Endothelial cell of umbilical vein (primary cell): ENCODE measurements around the gene ZNF598. TPM values are rescaled to one million over a fixed set of nuclear protein-coding genes. Genes with fewer than 3 reads are reported as not detected.

Experiments used
- BruUV-seq: library from RNA; stranded (reverse); fragments of 400-500 nt; replicated peaks from 2 replicates; lab custom pipeline; 2021; lab: Mats Ljungman, UMichigan
- CTCF ChIA-PET: fragments of 300-600, 350-600 bp; sonication (Branson Sonifier 250); formaldehyde crosslinking; loops from one replicate; lab custom pipeline; 2021; ENCODE audit warnings: antibody characterized with exemption, inconsistent platforms; lab: Charles Lee
- POLR2A ChIA-PET: fragments of 300-600, 350-600 bp; sonication (Branson Sonifier 250); formaldehyde crosslinking; loops from one replicate; lab custom pipeline; 2021; ENCODE audit warnings: antibody characterized with exemption, inconsistent platforms; lab: Charles Lee
- DNase-seq: peaks from one replicate; pipeline ENCODE4 v3.0.0-alpha.2; 2011; ENCODE audit warnings: low read depth, low spot score
- FAIRE-seq: peaks from 2 replicates; lab custom pipeline; 2011; peaks lifted over from hg19 to GRCh38; lab: Jason Lieb, UNC
- H2AFZ ChIP-seq: 2 replicates; pipeline ENCODE4 v1.6.0; 2012; ENCODE audit warnings: low read depth, low read length, control low read depth, inconsistent platforms
- H3K27ac ChIP-seq: 2 replicates; pipeline ENCODE4 v1.5.1; 2011; ENCODE audit warnings: low read depth, mild to moderate bottlenecking, control low read depth, low read length, moderate library complexity; ENCODE audit not compliant: insufficient read depth
- H3K27me3 ChIP-seq, 2 experiments: 2 replicates each; pipeline versions ENCODE4 v1.6.0 to v1.6.1; 2011; ENCODE audit warnings: low read length in 2 of 2, mixed read lengths in 1 of 2; ENCODE audit not compliant: control insufficient read depth in 2 of 2, insufficient read depth in 2 of 2
- H3K36me3 ChIP-seq, 2 experiments: 2 replicates in 1 of 2; 3 replicates in 1 of 2; pipeline ENCODE4 v1.5.1; 2011; ENCODE audit warnings: low read length in 2 of 2, mild to moderate bottlenecking in 1 of 2, moderate library complexity in 1 of 2; ENCODE audit not compliant: control insufficient read depth in 2 of 2, insufficient read depth in 2 of 2; ENCODE audit errors: extremely low read depth in 1 of 2
- H3K4me1 ChIP-seq: 3 replicates; pipeline ENCODE4 v1.5.1; 2011; ENCODE audit warnings: mild to moderate bottlenecking, low read length; ENCODE audit not compliant: control insufficient read depth, insufficient read depth; ENCODE audit errors: extremely low read depth
- H3K4me2 ChIP-seq: 2 replicates; pipeline ENCODE4 v1.6.1; 2011; ENCODE audit warnings: low read length, control low read depth, mixed read lengths; ENCODE audit not compliant: insufficient read depth
- H3K4me3 ChIP-seq, 3 experiments: fragments of 200-600 bp in 1 of 3; sonication (generic), shearing (Covaris generic) in 1 of 3; replicated peaks in 1 of 3; 2 replicates each; pipeline ENCODE4 v1.5.1; 2011 to 2016; ENCODE audit warnings: control low read depth in 3 of 3, low read length in 3 of 3, mild to moderate bottlenecking in 2 of 3, inconsistent platforms in 1 of 3, low read depth in 1 of 3, moderate library complexity in 1 of 3; ENCODE audit not compliant: insufficient read depth in 1 of 3
- H3K79me2 ChIP-seq: 2 replicates; pipeline ENCODE4 v1.6.0; 2012; ENCODE audit warnings: low read length, inconsistent platforms; ENCODE audit not compliant: control insufficient read depth, insufficient read depth
- H3K9ac ChIP-seq: replicated peaks from 2 replicates; pipeline ENCODE3; 2011; ENCODE audit warnings: low read length, control low read depth; ENCODE audit not compliant: insufficient read depth; ENCODE audit errors: extremely low read depth
- H3K9me1 ChIP-seq: replicated peaks from 3 replicates; pipeline ENCODE4 v1.6.0; 2011; ENCODE audit warnings: mild to moderate bottlenecking, low read length; ENCODE audit not compliant: control insufficient read depth, insufficient read depth; ENCODE audit errors: extremely low read depth
- H3K9me3 ChIP-seq: replicated peaks from 2 replicates; pipeline ENCODE4 v1.5.1; 2012; ENCODE audit warnings: low read length, inconsistent platforms; ENCODE audit not compliant: control insufficient read depth, insufficient read depth
- H4K20me1 ChIP-seq: replicated peaks from 2 replicates; pipeline ENCODE3; 2011; ENCODE audit warnings: mild to moderate bottlenecking, low read length; ENCODE audit not compliant: control insufficient read depth, insufficient read depth; ENCODE audit errors: extremely low read depth
- CTCF ChIP-seq, 2 donors: IDR thresholded peaks; 1 replicate in 1 of 2; 2 replicates in 1 of 2; pipeline ENCODE4 v1.5.1; 2011; ENCODE audit warnings: low read length in 2 of 2, mild to moderate bottlenecking in 2 of 2, moderate library complexity in 2 of 2, control low read depth in 1 of 2, inconsistent platforms in 1 of 2, low read depth in 1 of 2; ENCODE audit not compliant: insufficient read depth in 1 of 2; ENCODE audit errors: extremely low read depth in 1 of 2
- EZH2 ChIP-seq: IDR thresholded peaks from 2 replicates; pipeline ENCODE4 v1.6.1; 2012; ENCODE audit warnings: borderline replicate concordance, low read depth, mild to moderate bottlenecking, moderate library complexity, low read length, inconsistent platforms; ENCODE audit not compliant: severe bottlenecking
- FOS ChIP-seq: IDR thresholded peaks from 2 replicates; pipeline ENCODE4 v1.6.1; 2011; ENCODE audit warnings: mild to moderate bottlenecking, low read length, moderate library complexity, borderline replicate concordance; ENCODE audit not compliant: insufficient read depth
- GATA2 ChIP-seq: IDR thresholded peaks from 2 replicates; pipeline ENCODE4 v1.7.0; 2011; ENCODE audit warnings: low read depth, mild to moderate bottlenecking, moderate library complexity, mixed read lengths, low read length; ENCODE audit not compliant: insufficient read length, insufficient read depth
- JUN ChIP-seq: IDR thresholded peaks from 2 replicates; pipeline ENCODE4 v1.6.1; 2011; ENCODE audit warnings: borderline replicate concordance, low read depth; ENCODE audit not compliant: insufficient read length, insufficient read depth
- MYC ChIP-seq: IDR thresholded peaks from one replicate; pipeline ENCODE4 v1.6.1; 2011; ENCODE audit warnings: mild to moderate bottlenecking, low read depth, low read length
- POLR2A ChIP-seq: IDR thresholded peaks from 2 replicates; pipeline ENCODE4 v1.6.1; 2012; ENCODE audit warnings: low read depth, mild to moderate bottlenecking, control low read depth, low read length
- POLR2AphosphoS5 ChIP-seq: IDR thresholded peaks from 2 replicates; pipeline ENCODE4 v1.6.1; 2012; ENCODE audit warnings: low read depth, mild to moderate bottlenecking, control low read depth, low read length, moderate library complexity; ENCODE audit not compliant: insufficient read depth
- dilution Hi-C: fragments of 300-500 bp; cut with MboI; formaldehyde crosslinking; loops from one replicate; pipeline ENCODE4 v1.15.0; 2019; ENCODE audit warnings: low sequenced_read_pairs; ENCODE audit not compliant: extremely low pct_ligation_motif_present
- intact Hi-C: fragments of 100-400 bp; cut with micrococcal nuclease; formaldehyde crosslinking; loops from one replicate; pipeline ENCODE4 v1.10.0; 2022
- polyA plus RNA-seq, 4 experiments: library from polyadenylated mRNA; depleted of rRNA in 3 of 4; stranded (reverse) in 3 of 4; unstranded in 1 of 4; fragments of >200 nt; gene quantifications; 2 replicates each; pipeline versions ENCODE4 v1.2.1 to v1.2.3, GENCODE V29; 2011 to 2012; ENCODE audit warnings: missing spikeins in 1 of 4
- total RNA-seq: library from RNA; stranded (reverse); gene quantifications from 2 replicates; pipeline ENCODE4 v1.2.3, GENCODE V29; 2021
- TF ChIP-seq, protein P1 (sequence below): IDR thresholded peaks from 2 replicates; pipeline ENCODE4 v1.6.1; 2011; ENCODE audit not compliant: insufficient read depth, insufficient read length

The ZNF598 gene
- total and polyA plus RNA-seq, 2 donors (not counting 3 experiments of a cell fraction or from before 2014, with no cell fraction given), result 43.3 to 67.0 TPM

- Histone ChIP-seq H3K27ac (no peak overlapping the region), H4K20me1 (no peaks in the 10 kb centered on the region), H3K36me3 (peaks cover 0 to 7% of the 10 kb centered on the region in 2 experiments), H3K79me2 (peaks cover 5% of the 10 kb centered on the region), H3K9ac (no peak overlapping the region), H3K9me3 (no peaks in the 10 kb centered on the region), H3K4me1 (peaks cover 18% of the 10 kb centered on the region), H3K4me2 (peak overlapping the region; percentile 67), H3K27me3 (peaks cover 36 to 38% of the 10 kb centered on the region in 2 experiments), H3K4me3 (no peak overlapping the region), H3K9me1 (no peaks in the 10 kb centered on the region), H2AFZ (no peak overlapping the region)
- ChIA-PET CTCF (interaction anchor here (1.6 to 2.2 kb wide), 2 partner anchors 18 to 155 kb away, joined by 6 to 9 read pairs; no protein-coding TSS in a partner anchor), POLR2A (no interaction called here)
- dilution Hi-C loops (no loop called here), intact Hi-C loops (no loop called here)
- no TSS peak for BruUV-seq
- no peak for DNase-seq
- TF ChIP-seq POLR2A, result no peak
- TF ChIP-seq FOS, result no peak
- TF ChIP-seq, protein P1, sequence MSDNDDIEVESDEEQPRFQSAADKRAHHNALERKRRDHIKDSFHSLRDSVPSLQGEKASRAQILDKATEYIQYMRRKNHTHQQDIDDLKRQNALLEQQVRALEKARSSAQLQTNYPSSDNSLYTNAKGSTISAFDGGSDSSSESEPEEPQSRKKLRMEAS, result no peak
- no peak for TF ChIP-seq MYC
- no peak for TF ChIP-seq JUN
- no peak for TF ChIP-seq GATA2
- no peak for TF ChIP-seq CTCF (IDR thresholded peaks at IDR 0.05; ENCODE audit: extremely low read depth in 1 of 2, insufficient read depth in 1 of 2, low read depth in 1 of 2, low read length in 2 of 2)
- no peak for TF ChIP-seq EZH2
- TF ChIP-seq POLR2AphosphoS5, result no peak
- FAIRE-seq, result no peak
These were observed 24.0 kb downstream of the ZNF598 start for GRCh38 chr16:1985466-1986150.
